Loucy (cell line): ENCODE results near the gene SYNPO2L.

Experiments
- CTCF ChIP-seq: fragments of 200-600 bp; sonication (generic); conservative IDR thresholded peaks from 2 replicates; pipeline ENCODE4 v1.5.1; 2014; ENCODE audit warnings: mild to moderate bottlenecking, antibody characterized with exemption, low read length
- EZH2phosphoT487 ChIP-seq: fragments of 200-600 bp; IDR thresholded peaks from 2 replicates; pipeline ENCODE4 v1.6.1; 2018; ENCODE audit warnings: antibody characterized with exemption, mild to moderate bottlenecking, moderate library complexity, borderline replicate concordance

- no peak for TF ChIP-seq CTCF
- no peak for TF ChIP-seq EZH2phosphoT487
These were observed 20.0 kb downstream of the SYNPO2L start for GRCh38 chr10:73635781-73636180.
